Activated CD4-positive, alpha-beta T cell treated with anti-CD3 and anti-CD28 coated beads, Interleukin-2, amount 10 ng/mL, durations not matched to agents 24 days and 14 days (primary cell): ENCODE results near the gene TCF20. TPM values are rescaled to one million over a fixed set of nuclear protein-coding genes. Genes with fewer than 3 reads are reported as not detected.

ENCODE experiments used
- DNase-seq: peaks from one replicate; pipeline ENCODE4 v3.0.0; 2022
- H3K27ac Mint-ChIP-seq: one replicate; pipeline ENCODE4 v1.8.0; 2022; ENCODE audit warnings: mild to moderate bottlenecking, mixed read lengths
- H3K27me3 Mint-ChIP-seq: one replicate; pipeline ENCODE4 v1.8.0; 2022; ENCODE audit warnings: mixed read lengths
- H3K36me3 Mint-ChIP-seq: one replicate; pipeline ENCODE4 v1.8.0; 2022; ENCODE audit warnings: low read depth, mild to moderate bottlenecking, mixed read lengths
- H3K4me1 Mint-ChIP-seq: one replicate; pipeline ENCODE4 v1.8.0; 2021; ENCODE audit warnings: mixed read lengths
- H3K4me3 Mint-ChIP-seq: one replicate; pipeline ENCODE4 v1.8.0; 2022; ENCODE audit warnings: mild to moderate bottlenecking, moderate library complexity, mixed read lengths
- H3K9me3 Mint-ChIP-seq: one replicate; pipeline ENCODE4 v1.8.0; 2021; ENCODE audit warnings: mixed read lengths
- intact Hi-C: fragments of 100-400 bp; cut with micrococcal nuclease; formaldehyde crosslinking; loops from one replicate; pipeline ENCODE4 v1.15.1; 2023
- total RNA-seq: library from RNA; stranded (reverse); gene quantifications from 2 replicates; pipeline ENCODE4 v1.2.3, GENCODE V29; 2022

Gene TCF20
- total RNA-seq, 1 donor from 2014 or later = 85.4 TPM

GRCh38 chr22:42294034-42294985, 23.9 kb upstream of the TCF20 start:
- no peaks in the 10 kb centered on the region for H3K36me3 Mint-ChIP-seq
- intact Hi-C loops = no loop called here
- DNase-seq = peak; percentile 74
- H3K27me3 Mint-ChIP-seq = no peaks in the 10 kb centered on the region
- no peaks in the 10 kb centered on the region for H3K9me3 Mint-ChIP-seq
- H3K4me3 Mint-ChIP-seq = no peak overlapping the region
- peaks cover 27% of the 10 kb centered on the region for H3K4me1 Mint-ChIP-seq
- peak overlapping the region; percentile 20 for H3K27ac Mint-ChIP-seq

GRCh38 chr22:42292732-42293520, 22.5 kb upstream of the TCF20 start:
- H3K27ac Mint-ChIP-seq = no peak overlapping the region
- H3K4me3 Mint-ChIP-seq = no peak overlapping the region
- no peaks in the 10 kb centered on the region for H3K9me3 Mint-ChIP-seq
- H3K4me1 Mint-ChIP-seq = peaks cover 21% of the 10 kb centered on the region
- intact Hi-C loops = no loop called here
- no peak for DNase-seq
- no peaks in the 10 kb centered on the region for H3K27me3 Mint-ChIP-seq
- no peaks in the 10 kb centered on the region for H3K36me3 Mint-ChIP-seq

GRCh38 chr22:42291287-42291686, 20.8 kb upstream of the TCF20 start:
- H3K36me3 Mint-ChIP-seq = no peaks in the 10 kb centered on the region
- no peak overlapping the region for H3K4me3 Mint-ChIP-seq
- H3K4me1 Mint-ChIP-seq = peaks cover 30% of the 10 kb centered on the region
- no peak for DNase-seq
- intact Hi-C loops = no loop called here
- H3K27ac Mint-ChIP-seq = no peak overlapping the region
- H3K9me3 Mint-ChIP-seq = no peaks in the 10 kb centered on the region
- no peaks in the 10 kb centered on the region for H3K27me3 Mint-ChIP-seq

DNA sequence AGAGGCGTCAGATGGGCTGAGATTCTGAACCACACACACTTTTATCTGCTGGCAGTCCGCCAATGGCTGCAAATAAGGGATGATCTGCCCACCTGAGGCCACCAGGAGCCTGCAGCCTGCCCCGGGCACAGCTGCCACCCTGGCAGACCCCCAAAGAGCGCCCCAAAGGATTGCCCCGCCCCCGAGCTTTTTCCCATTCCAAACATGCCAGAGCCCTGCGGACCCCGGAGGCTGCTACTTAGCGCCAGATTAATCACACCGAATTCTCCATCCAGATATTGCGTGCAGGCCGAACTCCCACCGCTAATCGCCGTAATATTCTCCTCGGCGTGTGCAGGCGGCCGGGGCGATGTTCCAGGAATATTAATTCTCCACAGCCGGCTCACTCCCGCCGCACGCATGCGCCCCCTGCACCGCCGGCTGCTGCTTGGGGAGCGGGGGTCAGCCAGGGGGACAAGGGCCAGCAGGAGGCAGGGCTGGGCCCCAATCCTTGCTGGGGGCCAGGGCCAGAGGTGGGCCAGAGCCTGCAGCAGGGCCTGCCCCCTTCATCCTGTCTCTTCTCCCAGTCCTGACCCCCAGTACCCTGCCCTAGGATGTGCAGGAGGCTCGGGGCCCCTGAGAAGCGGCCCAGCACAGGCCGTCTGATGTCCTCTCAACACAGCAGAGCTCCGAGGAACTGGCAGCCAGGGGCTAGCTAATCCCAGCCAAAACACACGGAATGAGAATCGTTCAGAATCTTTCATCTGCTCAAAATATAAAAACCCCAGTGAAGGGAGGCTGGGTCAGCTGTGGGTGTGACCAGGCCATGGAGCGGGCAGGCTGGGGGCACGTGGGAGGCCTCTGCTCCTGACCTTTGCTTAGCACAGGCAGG, 19.5 kb upstream of the TCF20 start:
- Mint-ChIP-seq H3K36me3 (no peaks in the 10 kb centered on the region), H3K9me3 (no peaks in the 10 kb centered on the region), H3K27ac (no peak overlapping the region), H3K27me3 (no peaks in the 10 kb centered on the region), H3K4me1 (peaks cover 35% of the 10 kb centered on the region), H3K4me3 (no peak overlapping the region)
- intact Hi-C loops = no loop called here
- no peak for DNase-seq

DNA sequence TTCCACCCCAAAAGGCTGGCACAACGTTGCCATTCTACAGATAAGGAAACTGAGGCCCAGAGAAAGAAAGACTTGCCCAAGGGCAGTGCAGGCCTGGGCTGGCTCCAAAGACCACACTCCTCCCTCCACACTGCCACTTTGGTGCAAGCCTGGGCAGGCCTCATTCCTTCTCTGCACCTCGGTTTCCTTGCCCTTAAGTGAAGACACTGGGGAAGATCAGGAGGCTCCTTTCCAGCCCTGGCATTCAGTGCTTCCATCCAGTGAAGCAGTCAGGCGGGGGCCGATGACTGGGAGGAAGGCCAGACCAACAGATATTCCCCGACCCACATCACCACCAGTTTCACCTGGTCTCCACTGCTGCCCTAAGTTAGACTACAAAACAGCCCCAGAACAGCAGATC, 18.3 kb upstream of the TCF20 start:
- Mint-ChIP-seq H3K27me3 (peaks cover 4% of the 10 kb centered on the region), H3K4me3 (no peak overlapping the region), H3K9me3 (no peaks in the 10 kb centered on the region), H3K27ac (no peak overlapping the region), H3K4me1 (peaks cover 31% of the 10 kb centered on the region), H3K36me3 (no peaks in the 10 kb centered on the region)
- intact Hi-C loops = no loop called here
- DNase-seq = no peak

- intact Hi-C loops = no loop called here
- Mint-ChIP-seq H3K27me3 (peaks cover 11% of the 10 kb centered on the region), H3K36me3 (no peaks in the 10 kb centered on the region), H3K4me1 (peaks cover 34% of the 10 kb centered on the region), H3K27ac (no peak overlapping the region), H3K4me3 (no peak overlapping the region), H3K9me3 (no peaks in the 10 kb centered on the region)
- no peak for DNase-seq
These were observed 16.9 kb upstream of the TCF20 start for GRCh38 chr22:42287174-42287890.

DNA sequence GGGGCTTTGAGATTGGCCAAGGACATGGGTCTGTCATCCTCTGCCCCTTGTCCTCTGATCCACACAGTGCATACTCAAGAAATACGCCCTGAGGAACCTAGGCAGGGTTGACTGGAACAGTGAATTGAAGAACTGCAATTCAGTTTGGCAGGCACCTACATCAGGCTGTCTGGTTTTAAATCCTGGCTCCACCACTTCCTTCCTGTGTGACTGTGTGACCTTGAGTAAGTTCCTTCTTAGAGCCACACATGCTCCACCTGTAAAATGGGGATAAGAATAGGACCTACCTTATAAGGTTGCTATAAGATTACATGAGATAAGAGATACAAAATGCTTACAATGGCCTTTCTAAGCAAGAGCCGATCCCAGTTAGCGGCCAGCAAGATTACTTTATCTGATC, 15.8 kb upstream of the TCF20 start:
- Mint-ChIP-seq H3K4me1 (peaks cover 34% of the 10 kb centered on the region), H3K27ac (peak overlapping the region; percentile 4), H3K4me3 (peak overlapping the region; percentile 35), H3K27me3 (peaks cover 16% of the 10 kb centered on the region), H3K9me3 (no peaks in the 10 kb centered on the region), H3K36me3 (no peaks in the 10 kb centered on the region)
- intact Hi-C loops = no loop called here
- DNase-seq = peak; percentile 79

DNA sequence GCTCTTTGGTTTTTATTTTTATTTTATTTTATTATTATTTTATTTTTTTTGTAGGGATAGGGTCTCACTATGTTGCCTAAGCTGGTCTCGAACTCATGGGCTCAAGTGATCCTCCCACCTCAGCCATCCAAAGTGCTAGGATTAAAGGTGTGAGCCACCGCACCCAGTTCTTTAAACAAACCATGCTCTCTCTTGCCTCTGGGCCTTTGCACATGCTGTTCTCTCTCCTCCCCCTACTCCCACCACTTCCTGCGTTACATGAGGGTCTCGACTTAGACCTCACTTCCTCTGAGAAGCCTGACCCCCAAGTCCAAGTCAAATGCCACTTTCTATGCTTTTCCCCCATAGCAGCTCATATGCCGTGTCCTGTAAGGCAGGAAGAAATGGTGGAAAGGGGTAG, 15.2 kb upstream of the TCF20 start:
- peaks cover 34% of the 10 kb centered on the region for H3K4me1 Mint-ChIP-seq
- no peak for DNase-seq
- peaks cover 16% of the 10 kb centered on the region for H3K27me3 Mint-ChIP-seq
- peak overlapping the region; percentile 35 for H3K4me3 Mint-ChIP-seq
- no peaks in the 10 kb centered on the region for H3K36me3 Mint-ChIP-seq
- H3K27ac Mint-ChIP-seq = no peak overlapping the region
- H3K9me3 Mint-ChIP-seq = no peaks in the 10 kb centered on the region
- intact Hi-C loops = no loop called here

- Mint-ChIP-seq H3K4me3 (no peak overlapping the region), H3K27ac (no peak overlapping the region), H3K4me1 (peaks cover 34% of the 10 kb centered on the region), H3K9me3 (no peaks in the 10 kb centered on the region), H3K36me3 (no peaks in the 10 kb centered on the region), H3K27me3 (peaks cover 16% of the 10 kb centered on the region)
- DNase-seq = no peak
- intact Hi-C loops = no loop called here
These were observed 14.3 kb upstream of the TCF20 start for GRCh38 chr22:42284643-42285181.

DNA sequence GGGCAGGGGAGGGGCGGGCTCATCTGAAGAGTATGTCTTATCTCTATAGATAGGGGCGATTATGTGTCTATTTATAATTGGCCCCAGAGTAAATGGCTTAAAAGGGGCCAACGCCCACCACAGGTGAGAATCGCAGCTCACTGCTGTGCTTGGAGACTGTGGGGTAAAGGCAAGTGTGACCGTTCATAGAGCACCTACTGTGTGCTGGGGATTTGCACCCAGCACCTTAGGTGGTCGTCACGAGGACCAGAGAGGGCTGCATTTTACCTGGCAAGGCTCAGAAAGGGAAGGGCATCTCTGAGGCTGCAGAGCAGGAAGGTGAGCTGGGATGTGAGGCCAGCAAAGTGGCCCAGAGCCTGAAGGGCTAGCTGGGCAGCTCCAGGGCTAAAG, 13.7 kb upstream of the TCF20 start:
- peaks cover 16% of the 10 kb centered on the region for H3K27me3 Mint-ChIP-seq
- H3K9me3 Mint-ChIP-seq = no peaks in the 10 kb centered on the region
- DNase-seq = no peak
- no peak overlapping the region for H3K27ac Mint-ChIP-seq
- no peaks in the 10 kb centered on the region for H3K36me3 Mint-ChIP-seq
- peaks cover 34% of the 10 kb centered on the region for H3K4me1 Mint-ChIP-seq
- intact Hi-C loops = no loop called here
- H3K4me3 Mint-ChIP-seq = peak overlapping the region; percentile 70

GRCh38 chr22:42283278-42284201, 13.1 kb upstream of the TCF20 start:
- peaks cover 16% of the 10 kb centered on the region for H3K27me3 Mint-ChIP-seq
- no peak overlapping the region for H3K27ac Mint-ChIP-seq
- H3K9me3 Mint-ChIP-seq = no peaks in the 10 kb centered on the region
- no peaks in the 10 kb centered on the region for H3K36me3 Mint-ChIP-seq
- H3K4me1 Mint-ChIP-seq = peaks cover 34% of the 10 kb centered on the region
- intact Hi-C loops = no loop called here
- H3K4me3 Mint-ChIP-seq = peak overlapping the region; percentile 70
- DNase-seq = peak; percentile 82

- no peaks in the 10 kb centered on the region for H3K9me3 Mint-ChIP-seq
- H3K27ac Mint-ChIP-seq = no peak overlapping the region
- H3K4me1 Mint-ChIP-seq = peaks cover 34% of the 10 kb centered on the region
- peaks cover 16% of the 10 kb centered on the region for H3K27me3 Mint-ChIP-seq
- intact Hi-C loops = no loop called here
- no peak for DNase-seq
- H3K4me3 Mint-ChIP-seq = peak overlapping the region; percentile 23
- no peaks in the 10 kb centered on the region for H3K36me3 Mint-ChIP-seq
These were observed 12.5 kb upstream of the TCF20 start for GRCh38 chr22:42282943-42283277.
